ENCODE results near the gene ZFP36L1. TPM values are rescaled to one million over a fixed set of nuclear protein-coding genes. Genes with fewer than 3 reads are reported as not detected.

Gene ZFP36L1
- total and polyA plus RNA-seq, 8 donors, result 63.7 to 310 (median 175) TPM

- intact Hi-C loops (cut with DNase I), result no loop called here
- DNase-seq (no peak), FAIRE-seq (no peak), ATAC-seq (no peak)
- WGBS, 2 donors, result 39 to 44% methylated on average over 3 of the region's 3 CpGs
- H3K27me3 ChIP-seq, result no peaks in the 10 kb centered on the region
- no peaks in the 10 kb centered on the region for H3K9me3 ChIP-seq
- no peak overlapping the region for H3K4me3 ChIP-seq
- H3K36me3 ChIP-seq, result no peaks in the 10 kb centered on the region
- no peak for TF ChIP-seq CTCF (IDR thresholded peaks at IDR 0.05)
- H3K4me1 ChIP-seq, result peaks cover 25 to 32% (median 26%) of the 10 kb centered on the region in 3 donors
- H3K27ac ChIP-seq, result no peak overlapping the region
Observed at GRCh38 chr14:68758301-68758700, 34.6 kb downstream of the ZFP36L1 start.

- TF ChIP-seq CTCF (IDR thresholded peaks at IDR 0.05), result no peak
- no peak overlapping the region for H3K4me3 ChIP-seq
- H3K27me3 ChIP-seq, result no peaks in the 10 kb centered on the region
- H3K9me3 ChIP-seq, result no peaks in the 10 kb centered on the region
- H3K36me3 ChIP-seq, result no peaks in the 10 kb centered on the region
- intact Hi-C loops (cut with DNase I), result no loop called here
- no peak overlapping the region for H3K27ac ChIP-seq
- 60 to 68% methylated on average over 4 of the region's 4 CpGs for WGBS, 2 donors
- peaks cover 21 to 25% (median 25%) of the 10 kb centered on the region in 3 donors for H3K4me1 ChIP-seq
- DNase-seq, result no peak
- FAIRE-seq, result no peak
- peak in 3 of 4 donors; percentile 28 to 67 (median 59) for ATAC-seq
Observed at GRCh38 chr14:68757618-68758081, 35.2 kb downstream of the ZFP36L1 start.

DNA sequence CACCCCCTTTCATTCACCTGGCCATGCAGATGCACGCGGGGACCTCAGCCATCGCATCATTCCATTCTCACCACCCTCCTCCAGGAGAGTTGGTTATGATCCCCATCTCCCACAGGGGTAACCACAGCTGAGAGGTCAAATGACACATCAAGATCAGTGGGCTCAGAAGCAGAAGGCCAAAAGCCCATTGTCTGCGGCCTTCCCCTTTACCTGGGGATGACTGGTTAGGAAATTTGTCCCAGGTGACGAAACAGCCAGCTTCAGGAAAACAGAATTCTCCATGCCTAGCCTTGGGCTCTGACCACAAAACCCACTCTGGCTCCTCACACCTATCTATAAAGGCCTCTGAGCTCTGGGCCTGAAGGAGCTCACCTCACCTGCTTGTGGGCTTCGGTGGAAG, 36.1 kb downstream of the ZFP36L1 start:
- Histone ChIP-seq H3K36me3 (no peaks in the 10 kb centered on the region), H3K27ac (no peak overlapping the region), H3K4me3 (no peak overlapping the region), H3K4me1 (peaks cover 15 to 20% (median 19%) of the 10 kb centered on the region in 3 donors), H3K27me3 (no peaks in the 10 kb centered on the region), H3K9me3 (no peaks in the 10 kb centered on the region)
- ATAC-seq (no peak), DNase-seq (no peak), FAIRE-seq (no peak)
- intact Hi-C loops (cut with DNase I), result no loop called here
- no peak for TF ChIP-seq CTCF (IDR thresholded peaks at IDR 0.05)
- 91 to 95% methylated on average over 6 of the region's 6 CpGs for WGBS, 2 donors

GRCh38 chr14:68756000-68756481, 36.8 kb downstream of the ZFP36L1 start:
- H3K27ac ChIP-seq, result no peak overlapping the region

More at GRCh38 chr14:68756000-68756481, 36.8 kb downstream of the ZFP36L1 start:
- Histone ChIP-seq H3K4me1 (peaks cover 15 to 20% (median 19%) of the 10 kb centered on the region in 3 donors), H3K4me3 (no peak overlapping the region), H3K9me3 (no peaks in the 10 kb centered on the region), H3K27me3 (no peaks in the 10 kb centered on the region), H3K36me3 (no peaks in the 10 kb centered on the region)
- FAIRE-seq (no peak), DNase-seq (no peak), ATAC-seq (peak; percentile 41 to 76 (median 60))
- 45 to 46% methylated on average over 7 of the region's 7 CpGs for WGBS, 2 donors
- TF ChIP-seq CTCF (IDR thresholded peaks at IDR 0.05), result no peak
- intact Hi-C loops (cut with DNase I), result no loop called here
